ENCODE results near the gene REX1BD. TPM values are rescaled to one million over a fixed set of nuclear protein-coding genes. Genes with fewer than 3 reads are reported as not detected.

REX1BD gene
- total RNA-seq, 1 donor from 2014 or later, result 59.4 TPM

DNA sequence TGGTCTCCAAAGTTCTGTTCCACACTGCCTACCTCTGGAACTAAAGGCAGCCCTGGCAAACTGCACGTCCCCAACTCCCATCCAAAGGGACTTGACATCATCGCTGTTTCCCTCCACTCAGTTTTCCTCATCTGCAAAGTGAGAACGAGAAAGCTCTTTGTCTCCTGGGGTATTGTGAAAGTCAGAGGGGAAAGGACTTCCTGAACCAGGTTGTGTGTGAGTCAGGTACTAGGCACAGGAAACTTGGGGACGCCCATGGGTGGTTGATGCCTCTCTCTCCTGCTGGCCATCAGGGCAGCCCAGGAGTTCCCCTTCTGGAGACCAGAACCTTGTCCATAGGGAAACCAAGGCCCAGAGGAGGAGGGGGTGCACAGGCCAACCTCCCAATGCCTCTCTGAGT, 13.3 kb downstream of the REX1BD start:
- Mint-ChIP-seq H3K27me3 (ENCODE audit: unreplicated experiment) (peaks cover 9% of the 10 kb centered on the region), H3K27ac (ENCODE audit: unreplicated experiment) (no peak overlapping the region), H3K4me3 (ENCODE audit: unreplicated experiment) (no peak overlapping the region)

DNA sequence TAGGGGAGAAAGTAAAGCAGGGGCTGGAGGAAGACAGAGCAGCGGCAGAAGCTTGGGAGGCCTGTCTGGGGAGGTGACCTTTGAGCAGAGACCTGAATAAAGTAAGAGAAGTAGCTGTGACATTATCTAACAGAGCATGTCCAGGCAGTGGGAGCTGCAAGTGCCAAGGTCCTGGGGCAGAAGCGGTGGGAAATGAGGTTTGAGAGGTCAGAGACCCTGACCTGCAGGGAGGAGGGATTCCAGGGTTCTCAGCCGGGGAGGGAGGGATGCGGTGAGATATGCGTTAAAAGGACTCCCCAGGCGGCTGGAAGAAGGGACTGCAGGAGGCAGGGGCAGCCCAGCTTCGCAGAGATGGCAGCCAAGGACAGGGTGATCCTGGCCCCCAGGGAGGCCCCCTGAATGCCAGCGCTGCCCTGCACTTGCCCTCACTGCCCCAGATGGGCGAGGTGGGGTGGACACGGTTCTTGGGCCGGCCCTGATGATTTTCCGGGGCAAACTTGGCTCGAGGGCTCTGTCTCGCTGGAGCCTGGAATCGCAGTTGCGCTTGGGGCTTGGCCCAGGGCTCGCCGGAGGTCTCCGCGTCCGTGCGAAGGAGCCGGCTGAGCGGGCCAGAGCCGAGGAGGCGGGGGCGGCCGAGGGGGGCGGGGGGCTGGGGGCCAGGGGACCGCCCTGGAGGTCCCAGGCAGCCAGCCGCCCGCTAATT, 14.8 kb downstream of the REX1BD start:
- no peak overlapping the region for H3K4me3 Mint-ChIP-seq (ENCODE audit: unreplicated experiment)
- peaks cover 19% of the 10 kb centered on the region for H3K27me3 Mint-ChIP-seq (ENCODE audit: unreplicated experiment)
- no peak overlapping the region for H3K27ac Mint-ChIP-seq (ENCODE audit: unreplicated experiment)
- DNase-seq (ENCODE audit: extremely low spot score, unreplicated experiment), result no peak
- H3K9me3 Mint-ChIP-seq (ENCODE audit: unreplicated experiment), result no peaks in the 10 kb centered on the region
- TF ChIP-seq CTCF (IDR thresholded peaks at IDR 0.05), result no peak
- no peaks in the 10 kb centered on the region for H3K36me3 Mint-ChIP-seq (ENCODE audit: unreplicated experiment)
- peaks cover 23% of the 10 kb centered on the region for H3K4me1 Mint-ChIP-seq (ENCODE audit: unreplicated experiment)

More for the DNA sequence above, 13.3 kb downstream of the REX1BD start:
- DNase-seq (ENCODE audit: extremely low spot score, unreplicated experiment), result no peak
- H3K36me3 Mint-ChIP-seq (ENCODE audit: unreplicated experiment), result no peaks in the 10 kb centered on the region
- no peak for TF ChIP-seq CTCF (IDR thresholded peaks at IDR 0.05)
- H3K4me1 Mint-ChIP-seq (ENCODE audit: unreplicated experiment), result peaks cover 15% of the 10 kb centered on the region
- H3K9me3 Mint-ChIP-seq (ENCODE audit: unreplicated experiment), result no peaks in the 10 kb centered on the region

GRCh38 chr19:18603958-18604819, 15.6 kb downstream of the REX1BD start:
- no peak for TF ChIP-seq CTCF (IDR thresholded peaks at IDR 0.05)
- peaks cover 27% of the 10 kb centered on the region for H3K27me3 Mint-ChIP-seq (ENCODE audit: unreplicated experiment)
- peaks cover under 1% of the 10 kb centered on the region for H3K36me3 Mint-ChIP-seq (ENCODE audit: unreplicated experiment)
- H3K27ac Mint-ChIP-seq (ENCODE audit: unreplicated experiment), result no peak overlapping the region
- H3K9me3 Mint-ChIP-seq (ENCODE audit: unreplicated experiment), result no peaks in the 10 kb centered on the region
- no peak for DNase-seq (ENCODE audit: extremely low spot score, unreplicated experiment)
- peaks cover 23% of the 10 kb centered on the region for H3K4me1 Mint-ChIP-seq (ENCODE audit: unreplicated experiment)
- H3K4me3 Mint-ChIP-seq (ENCODE audit: unreplicated experiment), result no peak overlapping the region

GRCh38 chr19:18604820-18605159, 16.2 kb downstream of the REX1BD start:
- H3K9me3 Mint-ChIP-seq (ENCODE audit: unreplicated experiment), result no peaks in the 10 kb centered on the region
- H3K36me3 Mint-ChIP-seq (ENCODE audit: unreplicated experiment), result peaks cover 4% of the 10 kb centered on the region
- H3K27ac Mint-ChIP-seq (ENCODE audit: unreplicated experiment), result no peak overlapping the region
- peaks cover 23% of the 10 kb centered on the region for H3K4me1 Mint-ChIP-seq (ENCODE audit: unreplicated experiment)
- H3K27me3 Mint-ChIP-seq (ENCODE audit: unreplicated experiment), result peaks cover 32% of the 10 kb centered on the region
- no peak for TF ChIP-seq CTCF (IDR thresholded peaks at IDR 0.05)
- DNase-seq (ENCODE audit: extremely low spot score, unreplicated experiment), result no peak
- no peak overlapping the region for H3K4me3 Mint-ChIP-seq (ENCODE audit: unreplicated experiment)

DNA sequence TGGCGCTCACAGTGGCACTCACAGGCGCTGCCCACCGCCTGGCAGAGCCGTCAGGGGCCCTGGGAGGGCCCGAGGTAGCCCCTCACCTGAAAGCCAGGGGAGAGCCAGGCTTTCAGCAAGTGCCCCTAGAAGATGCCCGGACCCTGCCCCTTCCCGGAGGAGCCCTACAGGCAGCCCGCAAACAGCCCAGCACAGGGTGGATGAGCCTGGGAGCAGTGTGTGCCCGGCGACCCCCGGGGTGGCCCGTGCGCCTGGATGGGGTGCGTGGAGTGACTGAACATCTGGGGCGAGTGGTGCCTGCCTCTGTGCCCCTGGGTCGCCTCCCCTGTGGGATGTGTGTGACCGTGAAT, 16.6 kb downstream of the REX1BD start:
- Mint-ChIP-seq H3K36me3 (ENCODE audit: unreplicated experiment) (peaks cover 4% of the 10 kb centered on the region), H3K4me1 (ENCODE audit: unreplicated experiment) (peaks cover 23% of the 10 kb centered on the region), H3K9me3 (ENCODE audit: unreplicated experiment) (no peaks in the 10 kb centered on the region), H3K27ac (ENCODE audit: unreplicated experiment) (no peak overlapping the region), H3K4me3 (ENCODE audit: unreplicated experiment) (peak overlapping the region; percentile 63), H3K27me3 (ENCODE audit: unreplicated experiment) (peaks cover 32% of the 10 kb centered on the region)
- DNase-seq (ENCODE audit: extremely low spot score, unreplicated experiment), result no peak
- TF ChIP-seq CTCF (IDR thresholded peaks at IDR 0.05), result no peak
